SK-N-SH treated with all-trans-retinoic acid at 6 μM for 48 hours (cell line): ENCODE measurements around the gene TMEM178B.

Source experiments
- ATAC-seq: fragments of 200-7000 bp; cut with Tn5 transposase; 3 replicates; pipeline ENCODE4 v1.9.1; 2020; ENCODE audit warnings: mild to moderate bottlenecking, moderate library complexity
- ARNTL ChIP-seq: fragments of 450-650 bp; formaldehyde crosslinking; IDR thresholded peaks from 2 replicates; pipeline ENCODE4 v1.5.0; 2020; ENCODE audit warnings: low read depth, mild to moderate bottlenecking, moderate library complexity, borderline replicate concordance
- CREB5 ChIP-seq: fragments of 250-450 bp; sonication (Bioruptor Pico); IDR thresholded peaks from 2 replicates; pipeline ENCODE4 v1.5.1; 2020; ENCODE audit warnings: low read depth, mild to moderate bottlenecking, moderate library complexity
- CSDC2 ChIP-seq: fragments of 250-450 bp; sonication (Bioruptor Pico); IDR thresholded peaks from 2 replicates; pipeline ENCODE4 v1.5.0; 2020; ENCODE audit warnings: mild to moderate bottlenecking, moderate library complexity
- CSRNP3 ChIP-seq: fragments of 250-450 bp; sonication (Bioruptor Pico); IDR thresholded peaks from 2 replicates; pipeline ENCODE4 v1.5.1; 2021; ENCODE audit warnings: mild to moderate bottlenecking, moderate library complexity
- ESRRG ChIP-seq: fragments of 250-450 bp; sonication (Bioruptor Pico); IDR thresholded peaks from 2 replicates; pipeline ENCODE4 v1.6.1; 2021; ENCODE audit warnings: mild to moderate bottlenecking
- GLIS3 ChIP-seq: fragments of 250-450 bp; sonication (Bioruptor Pico); IDR thresholded peaks from 2 replicates; pipeline ENCODE4 v1.5.0; 2020; ENCODE audit warnings: mild to moderate bottlenecking, moderate library complexity
- ISL1 ChIP-seq: fragments of 250-450 bp; sonication (Bioruptor Pico); IDR thresholded peaks from 2 replicates; pipeline ENCODE4 v2.1.2; 2022; ENCODE audit warnings: mild to moderate bottlenecking, moderate library complexity
- OSR1 ChIP-seq: fragments of 250-450 bp; sonication (Bioruptor Pico); IDR thresholded peaks from 2 replicates; pipeline ENCODE4 v1.8.0; 2022; ENCODE audit warnings: moderate library complexity, mild to moderate bottlenecking, inconsistent platforms
- PATZ1 ChIP-seq: fragments of 250-450 bp; sonication (Bioruptor Pico); IDR thresholded peaks from 2 replicates; pipeline ENCODE4 v1.8.0; 2020; ENCODE audit warnings: mild to moderate bottlenecking, moderate library complexity, borderline replicate concordance
- POU6F1 ChIP-seq: fragments of 250-450 bp; sonication (Bioruptor Pico); IDR thresholded peaks from 2 replicates; pipeline ENCODE4 v1.8.0; 2021; ENCODE audit warnings: low read depth, mild to moderate bottlenecking, moderate library complexity, borderline replicate concordance
- PPARA ChIP-seq: fragments of 250-450 bp; sonication (Bioruptor Pico); IDR thresholded peaks from 2 replicates; pipeline ENCODE4 v1.5.0; 2020; ENCODE audit warnings: mild to moderate bottlenecking, borderline replicate concordance
- RARB ChIP-seq: fragments of 250-450 bp; sonication (Bioruptor Pico); IDR thresholded peaks from 2 replicates; pipeline ENCODE4 v1.8.0; 2021; ENCODE audit warnings: mild to moderate bottlenecking, moderate library complexity
- SNAI2 ChIP-seq: fragments of 250-450 bp; sonication (Bioruptor Pico); IDR thresholded peaks from 2 replicates; pipeline ENCODE4 v1.5.0; 2020; ENCODE audit warnings: mild to moderate bottlenecking, moderate library complexity
- TCF4 ChIP-seq: fragments of 250-450 bp; sonication (Bioruptor Pico); IDR thresholded peaks from 2 replicates; pipeline ENCODE4 v1.8.0; 2021; ENCODE audit warnings: mild to moderate bottlenecking, moderate library complexity, borderline replicate concordance
- TOX ChIP-seq: fragments of 250-450 bp; sonication (Bioruptor Pico); IDR thresholded peaks from 2 replicates; pipeline ENCODE4 v1.8.0; 2021; ENCODE audit warnings: mild to moderate bottlenecking, moderate library complexity, borderline replicate concordance
- TSHZ2 ChIP-seq: fragments of 250-450 bp; sonication (Bioruptor Pico); IDR thresholded peaks from 2 replicates; pipeline ENCODE4 v1.5.0; 2020; ENCODE audit warnings: mild to moderate bottlenecking, moderate library complexity
- ZC3H10 ChIP-seq: fragments of 250-450 bp; sonication (Bioruptor Pico); IDR thresholded peaks from 2 replicates; pipeline ENCODE4 v1.5.1; 2021; ENCODE audit warnings: mild to moderate bottlenecking, moderate library complexity
- ZFP3 ChIP-seq: fragments of 250-450 bp; sonication (Bioruptor Pico); IDR thresholded peaks from 2 replicates; pipeline ENCODE4 v1.5.0; 2020; ENCODE audit warnings: mild to moderate bottlenecking, moderate library complexity
- ZFP30 ChIP-seq: fragments of 450-650 bp; formaldehyde crosslinking; IDR thresholded peaks from 2 replicates; pipeline ENCODE4 v1.5.0; 2022; ENCODE audit warnings: mild to moderate bottlenecking, moderate library complexity
- ZNF70 ChIP-seq: fragments of 450-650 bp; formaldehyde crosslinking; IDR thresholded peaks from 2 replicates; pipeline ENCODE4 v1.5.0; 2020; ENCODE audit warnings: mild to moderate bottlenecking, moderate library complexity
- ZNF8 ChIP-seq: fragments of 450-650 bp; formaldehyde crosslinking; IDR thresholded peaks from 2 replicates; pipeline ENCODE4 v1.5.0; 2020; ENCODE audit warnings: mild to moderate bottlenecking, moderate library complexity

Gene TMEM178B

GRCh38 chr7:141132671-141133070, 58.8 kb downstream of the TMEM178B start:
- TF ChIP-seq GLIS3 (CRISPR knock-in tag): no peak
- ATAC-seq: no peak

- no peak for TF ChIP-seq CSDC2 (CRISPR knock-in tag)
- no peak for TF ChIP-seq TOX (CRISPR knock-in tag)
- no peak for TF ChIP-seq ARNTL (CRISPR knock-in tag)
- no peak for ATAC-seq
Measured at GRCh38 chr7:141133646-141134045, 59.8 kb downstream of the TMEM178B start.

- ATAC-seq: no peak
- no peak for TF ChIP-seq ZNF70 (CRISPR knock-in tag)
- peak; percentile 85 for TF ChIP-seq ZNF8
Measured at GRCh38 chr7:141142058-141142457, 68.2 kb downstream of the TMEM178B start.

GRCh38 chr7:141144921-141145629, 71.2 kb downstream of the TMEM178B start:
- TF ChIP-seq PATZ1 (no peak), TCF4 (CRISPR knock-in tag) (no peak), PPARA (no peak), ARNTL (CRISPR knock-in tag) (no peak), ISL1 (CRISPR knock-in tag) (no peak), ZNF8 (no peak), CSDC2 (CRISPR knock-in tag) (no peak), POU6F1 (no peak), RARB (no peak), TSHZ2 (CRISPR knock-in tag) (no peak), ZFP3 (CRISPR knock-in tag) (no peak), ZFP30 (CRISPR knock-in tag) (no peak), TOX (CRISPR knock-in tag) (no peak), OSR1 (CRISPR knock-in tag) (no peak), CREB5 (CRISPR knock-in tag) (no peak), GLIS3 (CRISPR knock-in tag) (no peak), SNAI2 (CRISPR knock-in tag) (no peak), CSRNP3 (CRISPR knock-in tag) (no peak), ZC3H10 (CRISPR knock-in tag) (no peak), ESRRG (CRISPR knock-in tag) (no peak)
- ATAC-seq: no peak
